IMR-90 (cell line): ENCODE data around the gene CKAP2L. TPM values are rescaled to one million over a fixed set of nuclear protein-coding genes. Genes with fewer than 3 reads are reported as not detected.
A peak's percentile ranks its signal among the peaks of the same experiment; 100 is the strongest.
"Not testable (repeated sequence)": the region's sequence is repeated elsewhere in the genome, so short reads cannot be mapped to it uniquely, and the experiment has no call there.

Source experiments
- ATAC-seq: fragments of 200-7000 bp; cut with Tn5 transposase; 2 replicates; pipeline ENCODE4 v1.9.1; 2020; ENCODE audit warnings: low read depth, mild to moderate bottlenecking, moderate library complexity
- BruUV-seq: library from RNA; stranded (reverse); fragments of 400-500 nt; replicated peaks from 2 replicates; lab custom pipeline; 2021; lab: Mats Ljungman, UMichigan
- CTCF ChIA-PET: fragments of 300-600 bp; formaldehyde crosslinking; extraction: SDS; loops from one replicate; lab custom pipeline; 2021; ENCODE audit warnings: antibody characterized with exemption; lab: Yijun Ruan, JAX
- POLR2A ChIA-PET: fragments of 300-600 bp; sonication (Branson Sonifier 250); formaldehyde crosslinking; loops from one replicate; lab custom pipeline; 2022; ENCODE audit warnings: antibody characterized with exemption; ENCODE audit not compliant: unreplicated experiment; lab: Charles Lee
- DNase-seq: peaks from one replicate; pipeline ENCODE4 v3.0.0; 2013
- H2AFZ ChIP-seq: replicated peaks from 2 replicates; pipeline ENCODE3; 2013; ENCODE audit warnings: low read length, mild to moderate bottlenecking; ENCODE audit not compliant: poor library complexity
- H2AK5ac ChIP-seq: 2 replicates; pipeline ENCODE4 v1.6.1; 2013; ENCODE audit warnings: low read depth, low read length, inconsistent platforms
- H2AK9ac ChIP-seq: replicated peaks from 2 replicates; pipeline ENCODE3; 2013; ENCODE audit warnings: mild to moderate bottlenecking, low read depth, low read length, moderate library complexity; ENCODE audit not compliant: poor library complexity
- H2BK120ac ChIP-seq: 2 replicates; pipeline ENCODE4 v1.6.1; 2013; ENCODE audit warnings: low read depth, low read length, inconsistent platforms
- H2BK15ac ChIP-seq: 3 replicates; pipeline ENCODE4 v1.6.1; 2013; ENCODE audit warnings: low read depth, low read length, inconsistent platforms
- H2BK20ac ChIP-seq: 2 replicates; pipeline ENCODE4 v1.6.1; 2013; ENCODE audit warnings: low read depth, mild to moderate bottlenecking, inconsistent platforms, low read length, moderate library complexity
- H2BK5ac ChIP-seq: 2 replicates; pipeline ENCODE4 v1.6.1; 2013; ENCODE audit warnings: mild to moderate bottlenecking, low read depth, low read length, inconsistent platforms; ENCODE audit not compliant: poor library complexity, severe bottlenecking
- H3K14ac ChIP-seq: replicated peaks from 2 replicates; pipeline ENCODE4 v1.6.1; 2013; ENCODE audit warnings: low read depth, low read length, inconsistent platforms
- H3K18ac ChIP-seq: 2 replicates; pipeline ENCODE4 v1.6.1; 2013; ENCODE audit warnings: low read depth, low read length, control low read depth
- H3K23ac ChIP-seq: 2 replicates; pipeline ENCODE4 v1.6.1; 2013; ENCODE audit warnings: low read depth, low read length, inconsistent platforms
- H3K27ac ChIP-seq: 2 replicates; pipeline ENCODE4 v1.5.1; 2013; ENCODE audit warnings: mild to moderate bottlenecking, control low read depth, low read length; ENCODE audit not compliant: insufficient read depth
- H3K27me3 ChIP-seq: 2 replicates; pipeline ENCODE4 v1.6.1; 2013; ENCODE audit warnings: low read length; ENCODE audit not compliant: control insufficient read depth, insufficient read depth
- H3K36me3 ChIP-seq: 2 replicates; pipeline ENCODE4 v1.6.1; 2013; ENCODE audit warnings: low read length, mixed read lengths; ENCODE audit not compliant: control insufficient read depth, insufficient read depth
- H3K4ac ChIP-seq: 2 replicates; pipeline ENCODE4 v1.6.1; 2013; ENCODE audit warnings: low read depth, low read length, inconsistent platforms
- H3K4me1 ChIP-seq: 2 replicates; pipeline ENCODE4 v1.6.1; 2013; ENCODE audit warnings: low read length, mixed read lengths; ENCODE audit not compliant: control insufficient read depth, insufficient read depth
- H3K4me2 ChIP-seq: 2 replicates; pipeline ENCODE4 v1.6.1; 2013; ENCODE audit warnings: low read depth, mild to moderate bottlenecking, control low read depth, low read length, moderate library complexity
- H3K4me3 ChIP-seq: 2 replicates; pipeline ENCODE4 v1.5.1; 2013; ENCODE audit warnings: low read depth, mild to moderate bottlenecking, control low read depth, low read length, moderate library complexity; ENCODE audit not compliant: insufficient read depth
- H3K56ac ChIP-seq: 2 replicates; pipeline ENCODE4 v1.6.1; 2013; ENCODE audit warnings: low read length, inconsistent platforms; ENCODE audit not compliant: insufficient read depth; ENCODE audit errors: extremely low read depth
- H3K79me1 ChIP-seq, 2 experiments: 2 replicates each; pipeline ENCODE4 v1.6.1; 2013; ENCODE audit warnings: low read length in 2 of 2, inconsistent platforms in 1 of 2, low read depth in 1 of 2
- H3K9ac ChIP-seq: 2 replicates; pipeline ENCODE4 v1.6.1; 2013; ENCODE audit warnings: low read depth, low read length, control low read depth
- H3K9me1 ChIP-seq: 2 replicates; pipeline ENCODE4 v1.6.1; 2013; ENCODE audit warnings: low read length, inconsistent platforms; ENCODE audit not compliant: insufficient read depth
- H3K9me3 ChIP-seq: 2 replicates; pipeline ENCODE4 v1.6.1; 2013; ENCODE audit warnings: low read length; ENCODE audit not compliant: control insufficient read depth, insufficient read depth
- H4K20me1 ChIP-seq: 2 replicates; pipeline ENCODE4 v1.6.1; 2013; ENCODE audit warnings: low read length, inconsistent platforms; ENCODE audit not compliant: insufficient read depth
- H4K5ac ChIP-seq: 2 replicates; pipeline ENCODE4 v1.6.1; 2013; ENCODE audit warnings: mild to moderate bottlenecking, low read depth, low read length, control low read depth
- H4K8ac ChIP-seq, 2 experiments: 2 replicates each; pipeline ENCODE4 v1.6.1; 2013; ENCODE audit warnings: low read depth in 2 of 2, low read length in 2 of 2, control low read depth in 1 of 2, inconsistent platforms in 1 of 2
- H4K91ac ChIP-seq: 2 replicates; pipeline ENCODE4 v1.6.1; 2013; ENCODE audit warnings: low read depth, low read length, inconsistent platforms; ENCODE audit not compliant: insufficient read depth
- MAFK ChIP-seq: IDR thresholded peaks from 2 replicates; pipeline ENCODE4 v1.6.1; 2012; ENCODE audit warnings: low read depth, low read length, improper control_type of control experiment
- WGBS, 2 experiments: methylation state at CpG; one replicate each; pipeline versions ENCODE4 v1.1.5 to v1.1.7; 2013; ENCODE audit warnings: missing lambda C conversion rate in 2 of 2; ENCODE audit not compliant: insufficient read length in 1 of 2; ENCODE audit errors: extremely low coverage in 2 of 2; 5-methylcytosine and 5-hydroxymethylcytosine counted together
- dilution Hi-C: fragments of 300-500 bp; cut with HindIII; formaldehyde crosslinking; loops from one replicate; pipeline ENCODE4 v1.14.3; 2018; ENCODE audit warnings: low sequenced_read_pairs; ENCODE audit not compliant: unreplicated experiment
- in situ Hi-C: fragments of 300-500 bp; cut with MboI; formaldehyde crosslinking; loops from 3 replicates; pipeline ENCODE4 v1.14.3; 2019; ENCODE audit warnings: low sequenced_read_pairs, inconsistent platforms, mixed read lengths
- intact Hi-C: fragments of 100-400 bp; cut with micrococcal nuclease; formaldehyde crosslinking; loops from 2 replicates; pipeline ENCODE4 v1.10.0; 2022
- polyA plus RNA-seq, 3 experiments: library from polyadenylated mRNA; depleted of rRNA; stranded (reverse); fragments of >200 nt; gene quantifications; 2 replicates each; pipeline ENCODE4 v1.2.3, GENCODE V29; 2012; ENCODE audit warnings: low replicate concordance in 1 of 3
- total RNA-seq: library from RNA; depleted of rRNA; stranded (reverse); fragments of >200 nt; gene quantifications from 2 replicates; pipeline ENCODE4 v1.2.3, GENCODE V29; 2012

The CKAP2L gene
- total and polyA plus RNA-seq, 2 of the 4 experiments (the other 2 are of a cell fraction) = 6.4 to 9.9 TPM

DNA sequence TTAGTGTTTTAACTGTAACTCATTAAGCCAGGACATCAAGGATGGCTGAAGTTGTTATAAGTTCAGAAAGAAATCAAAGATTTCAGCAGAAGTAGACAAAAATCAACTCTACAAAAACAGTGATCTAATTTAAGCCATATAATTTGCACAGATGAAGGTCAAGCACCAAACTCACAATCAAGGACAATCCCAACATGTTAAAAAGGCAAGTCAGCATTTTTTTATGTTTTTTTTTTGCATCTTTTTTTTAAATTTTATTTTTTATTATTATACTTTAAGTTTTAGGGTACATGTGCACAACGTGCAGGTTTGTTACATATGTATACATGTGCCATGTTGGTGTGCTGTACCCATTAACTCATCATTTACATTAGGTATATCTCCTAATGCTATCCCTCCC lies 48.3 kb downstream of the CKAP2L start:
- in situ Hi-C loops, H3K56ac ChIP-seq, H2BK120ac ChIP-seq, BruUV-seq, H3K4me3 ChIP-seq, H2BK15ac ChIP-seq, ATAC-seq, H2AK9ac ChIP-seq, H4K5ac ChIP-seq, H3K9ac ChIP-seq, H3K23ac ChIP-seq, H3K18ac ChIP-seq, H3K4me1 ChIP-seq, H4K20me1 ChIP-seq, H2AK5ac ChIP-seq, H3K79me1 ChIP-seq, DNase-seq, intact Hi-C loops, H3K36me3 ChIP-seq, H2AFZ ChIP-seq, H3K27me3 ChIP-seq, H3K14ac ChIP-seq, H3K9me1 ChIP-seq, H3K9me3 ChIP-seq, H3K4ac ChIP-seq, H2BK5ac ChIP-seq, H4K91ac ChIP-seq, H4K8ac ChIP-seq, dilution Hi-C loops, H3K4me2 ChIP-seq, H3K27ac ChIP-seq, H2BK20ac ChIP-seq: not testable (repeated sequence)
- no CpG with 5 or more reads among the region's 1 CpG for WGBS, 2 experiments
- TF ChIP-seq MAFK = peak; percentile 86
- ChIA-PET POLR2A (interaction anchor here (0.6 kb wide), 2 partner anchors 61 to 202 kb away, joined by 7 to 9 read pairs; no protein-coding TSS in a partner anchor), CTCF (interaction anchor here (0.6 kb wide), 1 partner anchor 116 kb away, joined by 4 read pairs; no protein-coding TSS in a partner anchor)
